OCI-LY3 (cell line): ENCODE results near the gene FMR1.

Experiments used
- EZH2phosphoT487 ChIP-seq: fragments of 200-600 bp; shearing (Covaris generic); IDR thresholded peaks from 2 replicates; pipeline ENCODE4 v1.6.1; 2018; ENCODE audit warnings: antibody characterized with exemption, mixed run types, low read depth
- TF ChIP-seq, protein P1 (sequence below): fragments of 200-600, 300-600 bp; sonication (generic); IDR thresholded peaks from 2 replicates; pipeline ENCODE4 v1.5.1; 2014; ENCODE audit warnings: antibody characterized with exemption, low read length, low read depth

GRCh38 chrX:147893741-147894140 is 18.0 kb upstream of the FMR1 start:
- TF ChIP-seq, protein P1, sequence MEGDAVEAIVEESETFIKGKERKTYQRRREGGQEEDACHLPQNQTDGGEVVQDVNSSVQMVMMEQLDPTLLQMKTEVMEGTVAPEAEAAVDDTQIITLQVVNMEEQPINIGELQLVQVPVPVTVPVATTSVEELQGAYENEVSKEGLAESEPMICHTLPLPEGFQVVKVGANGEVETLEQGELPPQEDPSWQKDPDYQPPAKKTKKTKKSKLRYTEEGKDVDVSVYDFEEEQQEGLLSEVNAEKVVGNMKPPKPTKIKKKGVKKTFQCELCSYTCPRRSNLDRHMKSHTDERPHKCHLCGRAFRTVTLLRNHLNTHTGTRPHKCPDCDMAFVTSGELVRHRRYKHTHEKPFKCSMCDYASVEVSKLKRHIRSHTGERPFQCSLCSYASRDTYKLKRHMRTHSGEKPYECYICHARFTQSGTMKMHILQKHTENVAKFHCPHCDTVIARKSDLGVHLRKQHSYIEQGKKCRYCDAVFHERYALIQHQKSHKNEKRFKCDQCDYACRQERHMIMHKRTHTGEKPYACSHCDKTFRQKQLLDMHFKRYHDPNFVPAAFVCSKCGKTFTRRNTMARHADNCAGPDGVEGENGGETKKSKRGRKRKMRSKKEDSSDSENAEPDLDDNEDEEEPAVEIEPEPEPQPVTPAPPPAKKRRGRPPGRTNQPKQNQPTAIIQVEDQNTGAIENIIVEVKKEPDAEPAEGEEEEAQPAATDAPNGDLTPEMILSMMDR = no peak
- no peak for TF ChIP-seq EZH2phosphoT487
